ENCODE results near the gene CLN3.

CLN3 gene

GRCh38 chr16:28537964-28538732 lies 46.3 kb upstream of the CLN3 start:
- Histone ChIP-seq H4K20me1 (ENCODE audit: low read depth, low read length) (no peaks in the 10 kb centered on the region), H3K36me3 (ENCODE audit: low read length) (no peaks in the 10 kb centered on the region), H3K9me2 (replicated peaks; ENCODE audit: insufficient read depth, low read length) (no peaks in the 10 kb centered on the region), H3K9ac (ENCODE audit: low read length) (no peak overlapping the region), H3F3A (ENCODE audit: insufficient read depth) (no peaks in the 10 kb centered on the region), H3K79me2 (ENCODE audit: insufficient read depth, low read length) (no peaks in the 10 kb centered on the region), H3K4me2 (ENCODE audit: low read depth, low read length, poor library complexity, severe bottlenecking) (no peak overlapping the region), H3K4me3 (ENCODE audit: insufficient read depth, low read length, poor library complexity, severe bottlenecking) (no peak overlapping the region), H3K9me3 (ENCODE audit: insufficient read depth, low read length) (no peaks in the 10 kb centered on the region), H2AFZ (ENCODE audit: low read depth, low read length, severe bottlenecking) (no peak overlapping the region), H3K27me3 (ENCODE audit: low read length) (no peaks in the 10 kb centered on the region), H3K27ac (ENCODE audit: low read depth, low read length) (no peak overlapping the region)
- TF ChIP-seq CTCF (IDR thresholded peaks at IDR 0.05; ENCODE audit: insufficient read depth, low read length, poor library complexity, severe bottlenecking) (no peak), EZH2phosphoT487 (conservative IDR thresholded peaks at IDR 0.05; ENCODE audit: low read length) (no peak)

- no peaks in the 10 kb centered on the region for H3K27me3 ChIP-seq (ENCODE audit: low read length)
- no peaks in the 10 kb centered on the region for H3K9me3 ChIP-seq (ENCODE audit: insufficient read depth, low read length)
- no peak overlapping the region for H3K27ac ChIP-seq (ENCODE audit: low read depth, low read length)
- no peaks in the 10 kb centered on the region for H4K20me1 ChIP-seq (ENCODE audit: low read depth, low read length)
- no peak for TF ChIP-seq CTCF (IDR thresholded peaks at IDR 0.05; ENCODE audit: insufficient read depth, low read length, poor library complexity, severe bottlenecking)
- no peak for TF ChIP-seq EZH2phosphoT487 (conservative IDR thresholded peaks at IDR 0.05; ENCODE audit: low read length)
- H3K4me2 ChIP-seq (ENCODE audit: low read depth, low read length, poor library complexity, severe bottlenecking) = no peak overlapping the region
- H3K4me3 ChIP-seq (ENCODE audit: insufficient read depth, low read length, poor library complexity, severe bottlenecking) = no peak overlapping the region
- H3K9me2 ChIP-seq (replicated peaks; ENCODE audit: insufficient read depth, low read length) = no peaks in the 10 kb centered on the region
- H2AFZ ChIP-seq (ENCODE audit: low read depth, low read length, severe bottlenecking) = no peak overlapping the region
- no peaks in the 10 kb centered on the region for H3K36me3 ChIP-seq (ENCODE audit: low read length)
- H3K9ac ChIP-seq (ENCODE audit: low read length) = no peak overlapping the region
- no peaks in the 10 kb centered on the region for H3F3A ChIP-seq (ENCODE audit: insufficient read depth)
- H3K79me2 ChIP-seq (ENCODE audit: insufficient read depth, low read length) = no peaks in the 10 kb centered on the region
Observed at GRCh38 chr16:28537076-28537475, 45.2 kb upstream of the CLN3 start.

GRCh38 chr16:28534542-28535373 lies 42.9 kb upstream of the CLN3 start:
- no peak overlapping the region for H2AFZ ChIP-seq (ENCODE audit: low read depth, low read length, severe bottlenecking)
- H3K9me2 ChIP-seq (replicated peaks; ENCODE audit: insufficient read depth, low read length) = no peaks in the 10 kb centered on the region
- no peaks in the 10 kb centered on the region for H3F3A ChIP-seq (ENCODE audit: insufficient read depth)
- no peaks in the 10 kb centered on the region for H3K9me3 ChIP-seq (ENCODE audit: insufficient read depth, low read length)
- no peak overlapping the region for H3K27ac ChIP-seq (ENCODE audit: low read depth, low read length)
- no peak overlapping the region for H3K4me3 ChIP-seq (ENCODE audit: insufficient read depth, low read length, poor library complexity, severe bottlenecking)
- no peak overlapping the region for H3K4me2 ChIP-seq (ENCODE audit: low read depth, low read length, poor library complexity, severe bottlenecking)
- H3K36me3 ChIP-seq (ENCODE audit: low read length) = no peaks in the 10 kb centered on the region
- no peak overlapping the region for H3K9ac ChIP-seq (ENCODE audit: low read length)
- H4K20me1 ChIP-seq (ENCODE audit: low read depth, low read length) = no peaks in the 10 kb centered on the region
- no peaks in the 10 kb centered on the region for H3K79me2 ChIP-seq (ENCODE audit: insufficient read depth, low read length)
- H3K27me3 ChIP-seq (ENCODE audit: low read length) = no peaks in the 10 kb centered on the region
- TF ChIP-seq CTCF (IDR thresholded peaks at IDR 0.05; ENCODE audit: insufficient read depth, low read length, poor library complexity, severe bottlenecking) (no peak), EZH2phosphoT487 (conservative IDR thresholded peaks at IDR 0.05; ENCODE audit: low read length) (no peak)

Data from SU-DHL-6 (cell line).